Ascending aorta (tissue), 2 donors: ENCODE data around the gene HDAC7. TPM values are rescaled to one million over a fixed set of nuclear protein-coding genes. Genes with fewer than 3 reads are reported as not detected.

Experiments
- DNase-seq, 2 donors: peaks; one replicate each; pipeline ENCODE4 v3.0.0-alpha.2; 2019; ENCODE audit warnings: low spot score in 2 of 2
- H3K27ac ChIP-seq, 2 donors: fragments of 200-600 bp; sonication (generic); one replicate each; pipeline ENCODE4 v1.5.1; 2016 to 2017; ENCODE audit warnings: mild to moderate bottlenecking in 1 of 2
- H3K27me3 ChIP-seq: fragments of 200-600 bp; sonication (generic); one replicate; pipeline ENCODE4 v1.5.1; 2017
- H3K36me3 ChIP-seq, 2 donors: fragments of 200-600 bp; sonication (generic); one replicate each; pipeline ENCODE4 v1.5.1; 2016
- H3K4me1 ChIP-seq, 2 donors: fragments of 200-600 bp; sonication (generic); one replicate each; pipeline ENCODE4 v1.5.1; 2016 to 2017; ENCODE audit warnings: mild to moderate bottlenecking in 1 of 2
- H3K4me3 ChIP-seq, 2 donors: fragments of 200-600 bp; sonication (generic); one replicate each; pipeline ENCODE4 v1.5.1; 2016 to 2017; ENCODE audit warnings: mild to moderate bottlenecking in 1 of 2
- H3K9me3 ChIP-seq, 2 donors: fragments of 200-600 bp; sonication (generic); one replicate each; pipeline ENCODE4 v1.5.1; 2016
- CTCF ChIP-seq, 3 experiments: fragments of 200-600 bp in 2 of 3; fragments of 450-650 bp in 1 of 3; sonication (generic) in 2 of 3; IDR thresholded peaks; one replicate each; pipeline ENCODE4 v1.5.1; 2016 to 2019; ENCODE audit warnings: antibody characterized with exemption in 3 of 3, mild to moderate bottlenecking in 1 of 3, moderate library complexity in 1 of 3
- intact Hi-C: fragments of 100-400 bp; cut with DNase I; formaldehyde crosslinking; loops from one replicate; pipeline ENCODE4 v1.15.1; 2023
- total RNA-seq: library from RNA; depleted of rRNA; stranded (reverse); fragments of >200 nt; gene quantifications from one replicate; pipeline ENCODE4 v1.1.0, GENCODE V29; 2016

The HDAC7 gene
- total RNA-seq, 1 donor from 2014 or later: 202 TPM

DNA sequence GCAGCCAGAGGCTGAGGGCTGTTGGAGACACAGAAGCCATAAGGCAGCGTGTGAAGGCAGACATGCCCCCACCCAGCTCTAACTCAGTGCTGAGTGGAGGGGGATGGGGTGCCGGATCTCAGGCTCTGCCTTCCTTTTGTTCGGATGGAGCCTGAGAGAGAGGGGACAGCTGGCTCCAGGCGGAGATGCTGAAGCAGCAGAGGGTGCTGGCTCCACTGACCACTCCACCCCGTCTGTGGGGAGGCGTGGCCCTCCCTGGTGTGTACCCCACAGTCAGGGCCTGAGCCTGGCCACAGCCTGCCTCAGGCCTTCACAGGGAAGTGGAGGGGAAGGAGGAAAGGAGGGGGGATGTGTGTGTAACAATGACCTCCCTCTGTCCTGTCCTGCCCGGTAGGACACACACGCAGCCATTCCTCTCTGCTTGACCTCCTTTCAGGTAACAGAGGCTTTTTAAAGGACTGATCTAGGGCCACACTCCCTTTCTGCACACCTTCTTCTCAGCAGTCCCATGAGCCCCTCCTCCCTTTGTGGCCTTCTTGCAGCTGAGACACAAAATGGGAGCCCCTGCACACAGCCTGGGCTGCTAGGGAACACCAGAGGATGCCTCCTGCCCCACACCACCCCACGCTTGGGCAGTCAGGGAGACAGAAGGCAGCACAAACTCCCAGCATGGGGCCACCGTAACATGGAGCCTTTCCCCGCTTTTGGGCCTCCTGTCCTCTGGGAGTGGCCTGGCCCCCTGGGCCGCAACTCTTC, 84.8 kb downstream of the HDAC7 start:
- DNase-seq: no peak
- intact Hi-C loops: no loop called here
- no peak for TF ChIP-seq CTCF (IDR thresholded peaks at IDR 0.05)

DNA sequence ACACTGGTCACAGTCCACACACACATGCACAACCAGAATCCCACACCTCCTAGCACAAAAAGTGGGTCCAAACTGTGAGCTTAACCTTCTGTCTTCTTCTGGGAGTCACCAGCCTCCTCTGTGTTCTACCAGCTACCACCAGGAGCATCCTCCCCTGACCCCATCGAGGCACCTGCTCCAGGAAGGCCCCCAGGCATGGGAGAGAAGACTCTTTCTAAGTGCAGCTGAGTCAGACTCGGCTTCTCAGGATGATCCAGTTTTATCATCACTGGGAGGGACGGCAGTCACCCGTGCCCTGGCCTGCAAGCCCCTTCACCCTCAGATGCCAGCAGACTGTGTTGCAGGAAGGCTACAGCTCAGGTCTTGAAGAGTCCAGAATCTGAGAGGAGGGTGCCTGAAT, 86.6 kb downstream of the HDAC7 start:
- Histone ChIP-seq H3K9me3 (no peaks in the 10 kb centered on the region), H3K27ac (no peak overlapping the region), H3K27me3 (no peaks in the 10 kb centered on the region), H3K36me3 (peaks cover 0 to under 1% of the 10 kb centered on the region in 2 donors), H3K4me1 (peaks cover 18 to 32% of the 10 kb centered on the region in 2 donors), H3K4me3 (no peak overlapping the region)
- TF ChIP-seq CTCF (IDR thresholded peaks at IDR 0.05): no peak
- no peak for DNase-seq
- intact Hi-C loops: no loop called here

More for the DNA sequence above, 84.8 kb downstream of the HDAC7 start:
- H3K36me3 ChIP-seq: peaks cover 0 to 10% of the 10 kb centered on the region in 2 donors
- no peak overlapping the region for H3K4me3 ChIP-seq
- H3K27ac ChIP-seq: peak overlapping the region; percentile 80 to 86
- peaks cover 18 to 34% of the 10 kb centered on the region in 2 donors for H3K4me1 ChIP-seq
- no peaks in the 10 kb centered on the region for H3K27me3 ChIP-seq
- no peaks in the 10 kb centered on the region for H3K9me3 ChIP-seq

Other genes starting within 250 kb of the HDAC7 start
- 8.1 TPM for gene RPAP3, start 113.9 kb downstream of the HDAC7 start, total RNA-seq
- gene ENDOU, start 94.4 kb downstream of the HDAC7 start, total RNA-seq: not detected
- 165 TPM for gene RAPGEF3, start 61.0 kb downstream of the HDAC7 start, total RNA-seq
- 144 TPM for gene SLC48A1, start 46.7 kb downstream of the HDAC7 start, total RNA-seq
- 13.1 TPM for gene VDR, start 85.1 kb upstream of the HDAC7 start, total RNA-seq
- 120 TPM for gene TMEM106C, start 143.7 kb upstream of the HDAC7 start, total RNA-seq
- gene COL2A1, start 184.6 kb upstream of the HDAC7 start, total RNA-seq: not detected